Measurements from ENCODE around the gene AGAP2.

- TF ChIP-seq CTCF (IDR thresholded peaks at IDR 0.05), result no peak
- no peak for TF ChIP-seq POLR2A (IDR thresholded peaks at IDR 0.05)
Observed at GRCh38 chr12:57692500-57692899, 46.0 kb downstream of the AGAP2 start.
